ENCODE results near the gene LTBP3.

GRCh38 chr11:65501186-65501471, 57.0 kb downstream of the LTBP3 start:
- TF ChIP-seq CTCF (IDR thresholded peaks at IDR 0.05): no peak
- TF ChIP-seq POLR2A (IDR thresholded peaks at IDR 0.05): no peak
